H1 (cell line): ENCODE results near the gene GOLGA6B. TPM values are rescaled to one million over a fixed set of nuclear protein-coding genes. Genes with fewer than 3 reads are reported as not detected.

Experiments
- EP300 ChIP-seq, 2 experiments: IDR thresholded peaks; 1 replicate in 1 of 2; 2 replicates in 1 of 2; pipeline ENCODE4 v1.6.1; 2011 to 2012; ENCODE audit warnings: low read depth in 2 of 2, low read length in 2 of 2, mild to moderate bottlenecking in 2 of 2, borderline replicate concordance in 1 of 2, inconsistent platforms in 1 of 2, moderate library complexity in 1 of 2
- EZH2 ChIP-seq: fragments of 200-600 bp; sonication (generic); IDR thresholded peaks from 2 replicates; pipeline ENCODE4 v1.7.1; 2012; ENCODE audit warnings: low read depth, mild to moderate bottlenecking, moderate library complexity, low read length, inconsistent platforms; ENCODE audit not compliant: severe bottlenecking
- JUND ChIP-seq: IDR thresholded peaks from 2 replicates; pipeline ENCODE4 v1.6.1; 2011; ENCODE audit warnings: mild to moderate bottlenecking, improper control_type of control experiment, low read length
- RAD21 ChIP-seq, 2 experiments: IDR thresholded peaks in 1 of 2; conservative IDR thresholded peaks in 1 of 2; 2 replicates each; pipeline ENCODE4 v1.6.1; 2011; ENCODE audit warnings: low read depth in 2 of 2, low read length in 2 of 2, improper control_type of control experiment in 1 of 2, inconsistent platforms in 1 of 2, mild to moderate bottlenecking in 1 of 2, moderate library complexity in 1 of 2
- RFX5 ChIP-seq: IDR thresholded peaks from 2 replicates; pipeline ENCODE4 v1.6.1; 2011; ENCODE audit warnings: low read depth, low read length, improper control_type of control experiment, borderline replicate concordance
- polyA plus RNA-seq, 7 experiments: library from polyadenylated mRNA; depleted of rRNA in 3 of 7; stranded (reverse) in 5 of 7; unstranded in 2 of 7; fragments of >200 nt in 5 of 7; fragments of 200-250 nt in 2 of 7; gene quantifications; 1 replicate in 5 of 7; 2 replicates in 1 of 7; 4 replicates in 1 of 7; pipeline versions ENCODE4 v1.2.1 to v1.2.3, GENCODE V29; 2011 to 2013; ENCODE audit warnings: missing spikeins in 2 of 7, mixed read lengths in 2 of 7
- total RNA-seq: library from RNA; stranded (reverse); fragmentation: NEBNext Ultra II Directional; extraction: Animal tissue kit (Norgen Biotek cat#: 25700); gene quantifications from 2 replicates; pipeline ENCODE4 v1.2.1, GENCODE V29; 2021

GOLGA6B gene
- total and polyA plus RNA-seq, 2 of the 8 experiments (the other 6 are each of a cell fraction or from before 2014, with no cell fraction given) = 0.09 TPM; not detected in 1

DNA sequence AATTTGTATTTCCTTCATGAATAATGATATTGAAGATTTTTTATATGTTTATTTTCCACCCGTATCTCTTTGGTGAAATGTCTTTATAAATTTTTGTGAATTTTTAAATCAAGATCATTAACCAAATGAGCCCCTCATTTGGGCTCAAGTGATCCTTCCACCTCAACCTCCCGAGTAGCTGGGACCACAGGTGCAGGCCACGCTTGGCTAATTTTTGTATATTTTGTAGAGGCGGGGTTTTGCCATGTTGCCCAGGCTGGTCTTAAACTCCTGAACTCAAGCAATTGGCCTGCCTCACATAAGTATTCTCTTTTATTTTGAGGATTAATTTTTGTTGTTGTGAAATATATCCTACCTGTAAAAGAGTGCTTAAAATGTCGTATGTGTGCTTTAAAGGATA lies 36.4 kb downstream of the GOLGA6B start (continued):
- TF ChIP-seq RAD21 (IDR thresholded peaks at IDR 0.05 in 1 of 2, conservative IDR thresholded peaks at IDR 0.05 in 1 of 2; ENCODE audit: low read depth in 2 of 2, low read length in 2 of 2) = no peak
- TF ChIP-seq JUND = no peak
- no peak for TF ChIP-seq EZH2
- no peak for TF ChIP-seq RFX5
- no peak for TF ChIP-seq EP300 (IDR thresholded peaks at IDR 0.05; ENCODE audit: borderline replicate concordance in 1 of 2, low read depth in 2 of 2, low read length in 2 of 2)
- TF ChIP-seq, all 59 proteins: peak for 0
